Mammary epithelial cell (primary cell): Measurements from ENCODE around the gene PTPRM.

Experiments used
- CTCF ChIP-seq, 2 donors: IDR thresholded peaks in 1 of 2; conservative IDR thresholded peaks in 1 of 2; 2 replicates each; pipeline ENCODE4 v1.5.1; 2011 to 2012; ENCODE audit warnings: inconsistent platforms in 2 of 2, low read length in 2 of 2, mild to moderate bottlenecking in 2 of 2, control low read depth in 1 of 2, low read depth in 1 of 2; ENCODE audit not compliant: insufficient read depth in 1 of 2; ENCODE audit errors: extremely low read depth in 1 of 2
- EZH2 ChIP-seq: IDR thresholded peaks from 2 replicates; pipeline ENCODE4 v1.6.1; 2012; ENCODE audit warnings: low read length, inconsistent platforms, borderline replicate concordance

- no peak for TF ChIP-seq CTCF (conservative IDR thresholded peaks at IDR 0.05 in 1 of 2, IDR thresholded peaks at IDR 0.05 in 1 of 2; ENCODE audit: extremely low read depth in 1 of 2, insufficient read depth in 1 of 2, low read depth in 1 of 2, low read length in 2 of 2)
- TF ChIP-seq EZH2, result no peak
These were observed 354.9 kb downstream of the PTPRM start for GRCh38 chr18:7921938-7922587.
